Measurements from ENCODE around the gene PSMD6. TPM values are rescaled to one million over a fixed set of nuclear protein-coding genes. Genes with fewer than 3 reads are reported as not detected.

The PSMD6 gene
- total and polyA plus RNA-seq, 9 of the 15 experiments (the other 6 are each of a cell fraction or from before 2014, with no cell fraction given), result 78.2 to 133 (median 113) TPM

DNA sequence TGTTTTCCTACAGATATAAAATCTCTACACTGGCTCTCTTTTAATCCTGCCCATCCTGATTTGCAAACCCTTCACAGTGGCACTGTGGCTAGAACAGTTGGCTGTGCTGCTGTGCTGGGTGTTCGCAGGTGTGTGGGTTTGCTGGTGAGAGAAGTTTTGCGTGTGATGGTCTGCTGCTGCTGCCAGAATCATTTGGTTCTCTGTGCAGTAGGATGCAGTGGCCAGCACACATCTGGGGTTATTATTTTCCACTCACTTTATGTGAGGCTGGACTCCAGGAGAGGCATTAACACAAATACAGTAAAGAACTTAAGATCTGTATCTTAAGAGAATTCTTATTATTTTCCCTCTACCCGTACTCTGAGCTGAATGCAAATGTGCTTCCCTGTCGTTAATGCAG is 16.0 kb upstream of the PSMD6 start:
- no peaks in the 10 kb centered on the region for H3K9me1 ChIP-seq (ENCODE audit: control insufficient read depth, insufficient read depth, low read length)
- no peak overlapping the region for H2AFZ ChIP-seq (ENCODE audit: low read depth, low read length)
- 6% methylated on average over 4 of the region's 4 CpGs for WGBS (ENCODE audit: insufficient coverage, low coverage, missing lambda C conversion rate)
- no peaks in the 10 kb centered on the region for H3K36me3 ChIP-seq (ENCODE audit: control insufficient read depth, insufficient read depth, low read length)
- DNase-seq (ENCODE audit: extremely low read depth in 1 of 4, low spot score in 3 of 4), result no peak
- H3K9me3 ChIP-seq (replicated peaks; ENCODE audit: control insufficient read depth, insufficient read depth, low read depth, low read length), result no peaks in the 10 kb centered on the region
- no peaks in the 10 kb centered on the region for H3K4me1 ChIP-seq (replicated peaks in 1 of 2; ENCODE audit: control insufficient read depth in 2 of 2, insufficient read depth in 2 of 2, low read length in 2 of 2)
- CTCF ChIA-PET (ENCODE audit: low intra/inter-chr PET ratio), result no interaction called here
- peaks cover 0 to 6% of the 10 kb centered on the region in 2 experiments; a peak in 1 of 5 replicates for H3K27me3 ChIP-seq (ENCODE audit: control insufficient read depth in 2 of 2, insufficient read depth in 2 of 2, low read length in 2 of 2)
- no peak overlapping the region for H3K4me3 ChIP-seq
- BruUV-seq (replicated peaks), result no TSS peak
- in situ Hi-C loops (cut with MboI) (no loop called here), intact Hi-C loops (cut with micrococcal nuclease) (no loop called here)
- no peak for ATAC-seq
- no peak overlapping the region for H3K4me2 ChIP-seq (ENCODE audit: insufficient read depth, low read length)
- POLR2A ChIA-PET, result interaction anchor here (0.8 kb wide), 1 partner anchor 10 kb away, joined by 3 read pairs; no protein-coding TSS in a partner anchor
- H3K79me2 ChIP-seq (ENCODE audit: control insufficient read depth, insufficient read depth, low read length), result no peaks in the 10 kb centered on the region
- FAIRE-seq, result no peak
- no peak overlapping the region for H3K9ac ChIP-seq (ENCODE audit: insufficient read depth in 1 of 2, low read depth in 2 of 2, low read length in 2 of 2)
- no peak overlapping the region for H3K27ac ChIP-seq (ENCODE audit: extremely low read depth, low read depth, low read length)
- H4K20me1 ChIP-seq (replicated peaks; ENCODE audit: control insufficient read depth, insufficient read depth, low read length), result no peaks in the 10 kb centered on the region
- peak in 1 of 3 experiments; percentile 18; a peak in 1 of 6 replicates for TF ChIP-seq ZBTB11 (CRISPR knock-in tag; IDR thresholded peaks at IDR 0.05)
- TF ChIP-seq, protein P1, sequence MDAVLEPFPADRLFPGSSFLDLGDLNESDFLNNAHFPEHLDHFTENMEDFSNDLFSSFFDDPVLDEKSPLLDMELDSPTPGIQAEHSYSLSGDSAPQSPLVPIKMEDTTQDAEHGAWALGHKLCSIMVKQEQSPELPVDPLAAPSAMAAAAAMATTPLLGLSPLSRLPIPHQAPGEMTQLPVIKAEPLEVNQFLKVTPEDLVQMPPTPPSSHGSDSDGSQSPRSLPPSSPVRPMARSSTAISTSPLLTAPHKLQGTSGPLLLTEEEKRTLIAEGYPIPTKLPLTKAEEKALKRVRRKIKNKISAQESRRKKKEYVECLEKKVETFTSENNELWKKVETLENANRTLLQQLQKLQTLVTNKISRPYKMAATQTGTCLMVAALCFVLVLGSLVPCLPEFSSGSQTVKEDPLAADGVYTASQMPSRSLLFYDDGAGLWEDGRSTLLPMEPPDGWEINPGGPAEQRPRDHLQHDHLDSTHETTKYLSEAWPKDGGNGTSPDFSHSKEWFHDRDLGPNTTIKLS (IDR thresholded peaks at IDR 0.05; ENCODE audit: borderline replicate concordance, low read depth), result no peak
- TF ChIP-seq PRMT5 (CRISPR knock-in tag; IDR thresholded peaks at IDR 0.05), result no peak
- TF ChIP-seq HDAC6 (IDR thresholded peaks at IDR 0.05; ENCODE audit: low read depth, low read length), result no peak
- TF ChIP-seq, protein P2, sequence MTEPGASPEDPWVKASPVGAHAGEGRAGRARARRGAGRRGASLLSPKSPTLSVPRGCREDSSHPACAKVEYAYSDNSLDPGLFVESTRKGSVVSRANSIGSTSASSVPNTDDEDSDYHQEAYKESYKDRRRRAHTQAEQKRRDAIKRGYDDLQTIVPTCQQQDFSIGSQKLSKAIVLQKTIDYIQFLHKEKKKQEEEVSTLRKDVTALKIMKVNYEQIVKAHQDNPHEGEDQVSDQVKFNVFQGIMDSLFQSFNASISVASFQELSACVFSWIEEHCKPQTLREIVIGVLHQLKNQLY (CRISPR knock-in tag; conservative IDR thresholded peaks at IDR 0.05), result no peak
- no peak for TF ChIP-seq RB1 (IDR thresholded peaks at IDR 0.05; ENCODE audit: low read depth)

All from K562 (cell line).